HG02885 (cell line): ENCODE measurements around the gene ARHGEF17.

Source experiments
- ATAC-seq: cut with Tn5 transposase; IDR thresholded peaks from one replicate; pipeline ENCODE4 v1.9.1; 2021; ENCODE audit warnings: mild to moderate bottlenecking; ENCODE audit not compliant: unreplicated experiment, poor library complexity

ARHGEF17 gene

GRCh38 chr11:73372375-73372993 is 64.4 kb downstream of the ARHGEF17 start:
- ATAC-seq: no peak

DNA sequence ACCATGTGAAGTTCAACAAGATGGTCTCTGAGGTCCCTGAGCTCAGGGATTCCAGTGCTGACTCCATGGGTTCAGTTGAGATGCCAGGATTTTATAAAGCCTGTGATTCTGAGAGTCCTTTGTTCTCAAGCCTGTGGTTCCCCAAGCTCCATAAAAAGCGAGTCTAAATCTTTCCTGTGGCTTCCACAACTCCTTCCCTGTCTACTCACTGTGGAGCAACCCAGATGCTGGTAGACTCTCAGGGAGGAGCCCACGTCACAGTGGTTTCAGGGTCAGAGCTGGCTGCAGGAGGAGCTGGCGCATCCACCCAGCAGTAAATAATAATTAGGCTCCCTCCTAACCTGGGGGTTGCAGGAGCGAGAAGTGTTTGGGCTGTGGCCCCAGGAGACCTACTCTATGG is 66.1 kb downstream of the ARHGEF17 start:
- ATAC-seq: no peak

GRCh38 chr11:73375830-73376159 is 67.7 kb downstream of the ARHGEF17 start:
- ATAC-seq: no peak

DNA sequence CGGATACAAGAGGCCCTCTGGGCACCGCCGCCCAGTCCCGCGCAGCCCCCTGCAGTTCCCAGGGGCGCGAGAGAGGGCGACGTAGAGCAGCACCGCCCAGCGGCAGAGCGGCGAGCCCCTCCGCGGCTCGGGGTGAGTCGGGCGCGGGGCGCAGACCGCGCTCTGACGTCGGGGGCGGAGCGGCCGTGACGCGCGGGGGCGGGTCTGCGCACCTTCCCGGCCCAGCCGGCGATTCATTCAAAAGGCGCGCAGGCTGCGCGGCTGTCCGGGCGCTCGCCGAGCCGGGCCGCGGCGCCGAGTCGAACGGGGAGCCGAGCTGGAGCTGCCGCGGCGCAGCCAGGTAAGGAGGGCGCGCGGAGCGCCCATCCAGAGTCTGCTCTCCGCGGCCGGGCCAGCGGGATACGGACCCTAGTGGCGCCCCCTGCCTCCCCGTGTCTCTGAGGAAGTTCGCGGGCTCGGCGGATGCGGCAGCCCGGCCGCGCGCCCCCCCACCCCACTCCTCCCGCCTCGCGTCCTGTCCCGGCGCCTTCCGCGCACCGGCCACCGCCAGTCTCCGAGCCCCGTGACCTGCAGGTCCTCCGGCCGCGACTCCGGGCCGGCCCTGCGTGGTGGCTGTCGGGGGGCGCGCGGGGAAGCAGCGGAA is 68.2 kb downstream of the ARHGEF17 start, which contains the start of gene RELT:
TSS of gene RELT (plus strand) at position 240 of the 643 bp plus-strand sequence. CDS start 12,738 bp downstream, outside the sequence.
- peak; percentile 80 for ATAC-seq

- peak; percentile 16 for ATAC-seq
These were observed 68.9 kb downstream of the ARHGEF17 start for GRCh38 chr11:73376803-73377629.

- no peak for ATAC-seq
These were observed 71.3 kb downstream of the ARHGEF17 start for GRCh38 chr11:73379189-73379880.

GRCh38 chr11:73380331-73380730 is 72.3 kb downstream of the ARHGEF17 start:
- no peak for ATAC-seq

GRCh38 chr11:73380897-73381410 is 72.9 kb downstream of the ARHGEF17 start:
- no peak for ATAC-seq

DNA sequence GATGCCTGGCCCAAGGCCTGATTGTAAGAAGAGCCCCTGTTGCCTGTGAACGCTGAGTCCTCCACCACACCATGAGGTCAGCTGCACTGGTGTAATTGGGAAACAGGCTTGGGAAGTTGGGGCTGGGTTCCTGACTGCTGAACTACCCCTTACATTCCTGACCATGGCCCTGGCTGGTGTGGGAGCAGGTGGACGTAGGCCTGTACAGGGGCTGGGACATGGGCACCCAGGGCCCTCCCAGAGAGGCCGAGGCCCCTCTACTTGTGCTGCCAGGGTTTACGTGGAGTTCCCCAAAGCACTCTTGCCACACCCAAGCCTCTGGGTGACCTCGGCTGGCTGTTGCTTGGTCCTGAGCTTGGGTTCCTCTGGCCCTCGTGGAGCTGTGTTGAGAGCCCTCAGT is 73.5 kb downstream of the ARHGEF17 start:
- ATAC-seq: no peak

GRCh38 chr11:73382183-73382582 is 74.1 kb downstream of the ARHGEF17 start:
- ATAC-seq: no peak

DNA sequence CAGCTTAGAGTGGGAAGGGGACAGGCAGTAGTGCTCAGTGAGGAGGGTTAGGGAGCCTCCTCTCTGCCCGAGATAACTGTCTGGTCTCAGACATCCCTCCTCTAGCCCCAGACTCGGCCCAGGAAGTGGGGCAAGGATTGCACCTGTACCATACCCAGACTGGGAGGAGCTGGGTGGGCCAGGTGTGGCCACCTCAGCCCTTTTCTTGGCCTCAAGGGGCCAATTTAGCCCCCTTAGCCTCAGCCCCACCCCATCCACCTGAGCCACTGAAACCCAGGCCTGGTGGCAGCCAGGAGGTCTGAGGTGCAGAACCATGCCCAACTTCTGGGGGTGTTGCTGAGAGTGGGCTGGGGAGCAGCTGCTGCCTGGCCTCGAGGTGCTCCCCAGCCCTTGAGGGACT is 74.7 kb downstream of the ARHGEF17 start:
- no peak for ATAC-seq

GRCh38 chr11:73383249-73384124 is 75.4 kb downstream of the ARHGEF17 start:
- ATAC-seq: no peak

GRCh38 chr11:73384125-73384441 is 76.0 kb downstream of the ARHGEF17 start:
- ATAC-seq: no peak

- ATAC-seq: no peak
These were observed 76.4 kb downstream of the ARHGEF17 start for GRCh38 chr11:73384531-73384871.

GRCh38 chr11:73384872-73385689 is 77.0 kb downstream of the ARHGEF17 start:
- peak; percentile 49 for ATAC-seq

- ATAC-seq: no peak
These were observed 77.9 kb downstream of the ARHGEF17 start for GRCh38 chr11:73386016-73386415.

DNA sequence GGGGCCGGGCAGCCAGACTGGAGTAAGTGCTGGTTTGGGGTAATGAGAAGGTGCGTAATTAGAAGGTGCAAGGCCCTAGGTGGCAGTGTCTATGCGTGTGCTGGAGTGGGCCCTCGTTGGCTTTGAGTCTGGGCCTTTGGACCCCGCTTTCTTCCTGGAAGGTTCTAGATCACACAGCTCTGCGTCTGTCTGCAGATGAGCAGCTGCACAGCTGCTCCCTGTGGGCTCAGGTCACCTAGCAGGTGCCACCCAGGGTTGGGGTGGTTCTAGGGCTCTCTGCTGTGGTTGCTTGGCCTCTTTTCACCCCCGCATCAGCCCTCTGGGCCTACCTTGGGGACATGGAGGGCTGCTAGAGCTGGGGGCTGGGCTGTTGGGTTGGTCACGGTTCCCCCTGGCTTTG is 78.5 kb downstream of the ARHGEF17 start:
- ATAC-seq: no peak

DNA sequence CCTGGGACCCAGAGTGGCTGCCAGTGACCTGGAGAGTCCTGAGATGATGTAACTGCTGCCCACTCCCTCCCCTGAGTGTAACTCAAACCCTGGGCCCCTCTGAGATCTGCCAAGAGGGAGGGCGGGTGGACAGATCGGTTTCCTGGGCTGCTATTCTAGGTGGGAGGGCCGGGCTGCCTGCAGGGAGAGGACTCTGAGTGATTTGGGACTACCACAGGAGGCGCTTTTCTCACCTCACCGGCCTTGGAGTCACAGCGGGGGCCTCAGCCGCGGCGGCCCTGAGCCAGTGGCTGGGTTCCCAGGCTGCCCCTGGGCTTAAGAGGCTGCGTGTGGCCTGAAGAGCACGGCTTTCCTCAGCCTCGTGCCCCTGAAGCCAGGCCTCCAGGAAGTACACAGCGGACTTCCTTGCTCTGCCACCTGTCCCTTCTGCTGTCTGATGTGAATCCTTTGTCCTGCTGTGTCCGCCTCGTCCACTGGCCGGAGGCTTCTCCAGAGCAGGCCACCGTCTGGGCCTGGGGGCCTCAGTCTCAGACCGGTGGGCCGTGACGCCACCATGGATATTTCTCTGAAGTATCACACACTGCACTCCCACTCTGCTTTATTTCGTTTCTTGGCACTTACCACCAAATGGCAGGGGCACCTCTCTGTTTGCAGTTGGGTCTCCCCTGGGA is 79.7 kb downstream of the ARHGEF17 start:
- ATAC-seq: no peak
